ENCODE measurements around the gene EHBP1. TPM values are rescaled to one million over a fixed set of nuclear protein-coding genes. Genes with fewer than 3 reads are reported as not detected.

The EHBP1 gene
- total RNA-seq, 3 donors from 2014 or later (not counting 1 experiment from before 2014, with no cell fraction given): 22.4 to 33.4 (median 28.3) TPM

DNA sequence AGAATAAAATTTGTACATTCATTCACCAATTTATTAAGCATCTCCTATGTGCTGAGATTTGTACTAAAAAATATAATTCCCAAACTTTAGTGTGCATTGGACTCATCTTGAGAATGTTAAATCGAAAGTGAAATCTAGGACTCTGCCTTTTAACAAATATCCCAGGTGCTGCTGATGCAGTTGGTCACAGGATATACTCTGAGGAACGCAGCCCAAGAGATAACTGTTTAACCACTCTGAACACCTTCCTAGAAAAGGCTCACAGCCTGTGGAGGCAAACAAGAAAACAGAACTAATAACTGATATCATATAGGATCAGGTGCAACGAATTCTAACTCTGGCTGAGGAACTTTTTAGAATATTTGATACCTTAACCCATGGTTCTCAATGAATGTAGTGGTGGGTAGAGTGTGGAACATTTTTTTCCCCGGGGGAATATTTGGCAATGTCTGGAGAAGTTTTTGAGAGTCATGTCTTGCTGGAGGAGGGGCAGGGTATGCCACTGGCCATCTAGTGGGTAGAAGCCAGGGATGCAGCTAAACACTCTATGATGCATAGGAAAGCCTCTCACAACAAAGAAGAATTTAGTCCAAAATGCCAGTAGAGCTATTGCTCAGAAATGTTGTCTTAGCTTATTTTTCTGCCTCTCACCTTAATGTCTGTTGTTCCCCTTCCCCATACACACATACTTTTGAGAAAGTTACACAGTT lies 96.5 kb downstream of the EHBP1 start:
- Mint-ChIP-seq H3K9me3 (no peaks in the 10 kb centered on the region), H3K4me3 (no peak overlapping the region), H3K27me3 (ENCODE audit: low read depth in 2 of 2) (no peaks in the 10 kb centered on the region), H3K36me3 (no peaks in the 10 kb centered on the region), H3K27ac (no peak overlapping the region), H3K4me1 (peaks cover 17 to 29% of the 10 kb centered on the region in 2 donors)
- Histone ChIP-seq H3K27me3 (ENCODE audit: control insufficient read depth, insufficient read depth, low read length) (no peaks in the 10 kb centered on the region), H3K9me3 (ENCODE audit: control insufficient read depth, insufficient read depth, low read length) (no peaks in the 10 kb centered on the region), H3K36me3 (ENCODE audit: control insufficient read depth, insufficient read depth, low read length) (no peaks in the 10 kb centered on the region), H3K4me3 (ENCODE audit: low read length) (no peak overlapping the region), H3K4me1 (ENCODE audit: control insufficient read depth, insufficient read depth, low read length) (no peaks in the 10 kb centered on the region), H3K27ac (ENCODE audit: low read length) (no peak overlapping the region)
- 75% methylated on average over 4 of the region's 4 CpGs for WGBS (ENCODE audit: insufficient coverage)
- DNase-seq (peak in 1 of 2 donors; percentile 11), ATAC-seq (no peak)
- intact Hi-C loops (cut with micrococcal nuclease): no loop called here
- TF ChIP-seq, protein P1, sequence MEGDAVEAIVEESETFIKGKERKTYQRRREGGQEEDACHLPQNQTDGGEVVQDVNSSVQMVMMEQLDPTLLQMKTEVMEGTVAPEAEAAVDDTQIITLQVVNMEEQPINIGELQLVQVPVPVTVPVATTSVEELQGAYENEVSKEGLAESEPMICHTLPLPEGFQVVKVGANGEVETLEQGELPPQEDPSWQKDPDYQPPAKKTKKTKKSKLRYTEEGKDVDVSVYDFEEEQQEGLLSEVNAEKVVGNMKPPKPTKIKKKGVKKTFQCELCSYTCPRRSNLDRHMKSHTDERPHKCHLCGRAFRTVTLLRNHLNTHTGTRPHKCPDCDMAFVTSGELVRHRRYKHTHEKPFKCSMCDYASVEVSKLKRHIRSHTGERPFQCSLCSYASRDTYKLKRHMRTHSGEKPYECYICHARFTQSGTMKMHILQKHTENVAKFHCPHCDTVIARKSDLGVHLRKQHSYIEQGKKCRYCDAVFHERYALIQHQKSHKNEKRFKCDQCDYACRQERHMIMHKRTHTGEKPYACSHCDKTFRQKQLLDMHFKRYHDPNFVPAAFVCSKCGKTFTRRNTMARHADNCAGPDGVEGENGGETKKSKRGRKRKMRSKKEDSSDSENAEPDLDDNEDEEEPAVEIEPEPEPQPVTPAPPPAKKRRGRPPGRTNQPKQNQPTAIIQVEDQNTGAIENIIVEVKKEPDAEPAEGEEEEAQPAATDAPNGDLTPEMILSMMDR (IDR thresholded peaks at IDR 0.05): no peak

DNA sequence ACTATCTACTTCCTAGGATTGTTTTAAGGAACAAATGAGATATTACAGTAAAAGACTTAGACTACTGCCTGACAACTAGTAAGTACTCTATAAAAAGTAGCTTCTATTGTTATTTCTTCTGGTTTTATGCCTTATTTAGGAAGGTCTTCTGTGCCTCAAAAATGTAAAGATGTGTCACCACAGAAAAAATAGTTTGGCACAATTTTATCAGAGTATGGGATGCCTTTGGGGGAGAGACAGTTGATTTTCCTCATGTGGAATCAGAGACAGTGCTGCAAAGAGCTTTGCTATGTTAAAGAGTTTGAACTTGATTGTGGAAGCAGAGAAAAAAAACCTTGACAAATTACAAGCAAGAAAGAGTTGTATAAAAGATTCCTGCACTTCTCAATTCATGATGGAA lies 98.4 kb downstream of the EHBP1 start:
- DNase-seq (no peak), ATAC-seq (no peak)
- Histone ChIP-seq H3K36me3 (ENCODE audit: control insufficient read depth, insufficient read depth, low read length) (no peaks in the 10 kb centered on the region), H3K9me3 (ENCODE audit: control insufficient read depth, insufficient read depth, low read length) (no peaks in the 10 kb centered on the region), H3K4me3 (ENCODE audit: low read length) (no peak overlapping the region), H3K4me1 (ENCODE audit: control insufficient read depth, insufficient read depth, low read length) (no peaks in the 10 kb centered on the region), H3K27me3 (ENCODE audit: control insufficient read depth, insufficient read depth, low read length) (no peaks in the 10 kb centered on the region), H3K27ac (ENCODE audit: low read length) (no peak overlapping the region)
- TF ChIP-seq, protein P1 (IDR thresholded peaks at IDR 0.05): no peak
- Mint-ChIP-seq H3K4me1 (peaks cover 24 to 29% of the 10 kb centered on the region in 2 donors), H3K27me3 (ENCODE audit: low read depth in 2 of 2) (no peaks in the 10 kb centered on the region), H3K9me3 (no peaks in the 10 kb centered on the region), H3K4me3 (no peak overlapping the region), H3K27ac (no peak overlapping the region), H3K36me3 (no peaks in the 10 kb centered on the region)
- intact Hi-C loops (cut with micrococcal nuclease): no loop called here

DNA sequence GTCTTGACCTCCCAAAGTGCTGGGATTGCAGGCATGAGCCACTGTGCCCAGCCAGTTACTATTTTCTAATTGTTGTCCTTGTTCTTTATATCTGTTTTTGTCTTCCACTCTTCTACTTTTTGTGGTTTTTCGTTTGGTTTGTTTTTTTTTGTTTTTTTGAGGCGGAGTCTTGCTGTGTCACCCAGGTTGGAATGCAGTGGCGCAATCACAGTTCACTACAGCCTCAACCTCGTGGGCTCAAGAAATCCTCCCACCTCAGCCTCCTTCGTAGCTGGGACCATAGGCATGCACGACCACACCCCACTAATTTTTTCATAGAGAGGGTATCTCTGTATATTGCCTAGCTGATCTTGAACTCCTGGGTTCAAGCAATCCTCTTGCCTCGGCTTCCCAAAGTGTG lies 100.7 kb downstream of the EHBP1 start:
- no peaks in the 10 kb centered on the region for H3K36me3 Mint-ChIP-seq
- H3K36me3 ChIP-seq (ENCODE audit: control insufficient read depth, insufficient read depth, low read length): no peaks in the 10 kb centered on the region
- no peaks in the 10 kb centered on the region for H3K9me3 ChIP-seq (ENCODE audit: control insufficient read depth, insufficient read depth, low read length)
- no peak overlapping the region for H3K4me3 Mint-ChIP-seq
- H3K27me3 Mint-ChIP-seq (ENCODE audit: low read depth in 2 of 2): no peaks in the 10 kb centered on the region
- no peak overlapping the region for H3K27ac ChIP-seq (ENCODE audit: low read length)
- TF ChIP-seq, protein P1 (IDR thresholded peaks at IDR 0.05): no peak
- H3K9me3 Mint-ChIP-seq: no peaks in the 10 kb centered on the region
- H3K4me3 ChIP-seq (ENCODE audit: low read length): no peak overlapping the region
- H3K27me3 ChIP-seq (ENCODE audit: control insufficient read depth, insufficient read depth, low read length): no peaks in the 10 kb centered on the region
- H3K4me1 Mint-ChIP-seq: peaks cover 17 to 21% of the 10 kb centered on the region in 2 donors
- DNase-seq: no peak
- no peak for ATAC-seq
- 98% methylated on average over 6 of the region's 7 CpGs for WGBS (ENCODE audit: insufficient coverage)
- intact Hi-C loops (cut with micrococcal nuclease): no loop called here
- H3K27ac Mint-ChIP-seq: no peak overlapping the region
- H3K4me1 ChIP-seq (ENCODE audit: control insufficient read depth, insufficient read depth, low read length): no peaks in the 10 kb centered on the region

DNA sequence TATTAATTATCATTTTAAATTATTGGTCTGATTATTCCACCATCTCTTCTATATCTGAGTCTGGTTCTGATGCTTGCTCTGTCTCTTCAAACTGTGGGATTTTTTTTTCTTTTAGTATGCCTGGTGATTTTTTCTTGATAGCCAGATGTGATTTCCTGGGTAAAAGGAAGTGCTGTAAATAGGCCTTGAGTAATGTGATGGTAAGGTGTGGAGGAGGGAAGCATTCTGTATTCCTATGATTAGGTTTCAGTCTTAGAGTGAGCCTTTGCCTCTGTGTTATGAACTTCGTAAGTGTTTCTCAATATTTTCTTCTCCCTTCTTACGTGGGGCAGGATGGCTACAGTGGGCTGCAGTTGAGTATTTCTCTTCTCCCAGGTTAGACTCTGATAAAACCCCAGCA lies 103.0 kb downstream of the EHBP1 start:
- H3K36me3 Mint-ChIP-seq: no peaks in the 10 kb centered on the region
- no peak for DNase-seq
- Histone ChIP-seq H3K4me3 (ENCODE audit: low read length) (no peak overlapping the region), H3K36me3 (ENCODE audit: control insufficient read depth, insufficient read depth, low read length) (no peaks in the 10 kb centered on the region), H3K27ac (ENCODE audit: low read length) (no peak overlapping the region), H3K9me3 (ENCODE audit: control insufficient read depth, insufficient read depth, low read length) (no peaks in the 10 kb centered on the region), H3K27me3 (ENCODE audit: control insufficient read depth, insufficient read depth, low read length) (no peaks in the 10 kb centered on the region), H3K4me1 (ENCODE audit: control insufficient read depth, insufficient read depth, low read length) (no peaks in the 10 kb centered on the region)
- no peaks in the 10 kb centered on the region for H3K9me3 Mint-ChIP-seq
- H3K27me3 Mint-ChIP-seq (ENCODE audit: low read depth in 2 of 2): no peaks in the 10 kb centered on the region
- peaks cover 8 to 13% of the 10 kb centered on the region in 2 donors for H3K4me1 Mint-ChIP-seq
- TF ChIP-seq, protein P1 (IDR thresholded peaks at IDR 0.05): no peak
- intact Hi-C loops (cut with micrococcal nuclease): no loop called here
- no peak overlapping the region for H3K27ac Mint-ChIP-seq
- ATAC-seq: no peak
- WGBS (ENCODE audit: insufficient coverage): 92% methylated on average over 2 of the region's 2 CpGs
- no peak overlapping the region for H3K4me3 Mint-ChIP-seq
